Rectal smooth muscle tissue (tissue), 1 donor: ENCODE data around the gene ADCK1.
"Not testable (repeated sequence)": the region's sequence is repeated elsewhere in the genome, so short reads cannot be mapped to it uniquely, and the experiment has no call there.

Experiments used
- H3K27ac ChIP-seq: one replicate; pipeline ENCODE4 v1.7.0; 2013; ENCODE audit warnings: low read depth, low read length, inconsistent platforms
- H3K27me3 ChIP-seq: one replicate; pipeline ENCODE4 v1.7.0; 2013; ENCODE audit warnings: low read length; ENCODE audit not compliant: control insufficient read depth, insufficient read depth
- H3K36me3 ChIP-seq: one replicate; pipeline ENCODE4 v1.7.0; 2013; ENCODE audit warnings: low read length; ENCODE audit not compliant: control insufficient read depth, insufficient read depth
- H3K4me1 ChIP-seq: one replicate; pipeline ENCODE4 v1.7.0; 2013; ENCODE audit warnings: low read length; ENCODE audit not compliant: control insufficient read depth, insufficient read depth
- H3K4me3 ChIP-seq: one replicate; pipeline ENCODE4 v1.7.0; 2013; ENCODE audit warnings: low read length
- H3K9ac ChIP-seq: one replicate; pipeline ENCODE4 v1.7.0; 2013; ENCODE audit warnings: low read length

The ADCK1 gene

GRCh38 chr14:77799863-77800730, at the start of gene ADCK1:
TSS of gene ADCK1 (plus strand) at chr14:77800109. CDS start at chr14:77818979, 18,870 bp downstream.
- Histone ChIP-seq H3K4me3 (peak within 1 kb of the TSS; percentile 91), H3K9ac (peak within 1 kb of the TSS; percentile 59), H3K4me1 (no peaks in the 10 kb centered on the region), H3K27me3 (no peaks in the 10 kb centered on the region), H3K36me3 (no peaks in the 10 kb centered on the region), H3K27ac (peak within 1 kb of the TSS; percentile 74)

GRCh38 chr14:77752266-77752665, 47.6 kb upstream of the ADCK1 start:
- no peaks in the 10 kb centered on the region for H3K27me3 ChIP-seq
- peaks cover 17% of the 10 kb centered on the region for H3K36me3 ChIP-seq
- H3K9ac ChIP-seq, result no peak overlapping the region
- no peaks in the 10 kb centered on the region for H3K4me1 ChIP-seq
- H3K4me3 ChIP-seq, result no peak overlapping the region
- H3K27ac ChIP-seq, result no peak overlapping the region

- no peak overlapping the region for H3K9ac ChIP-seq
- peaks cover 17% of the 10 kb centered on the region for H3K36me3 ChIP-seq
- no peak overlapping the region for H3K4me3 ChIP-seq
- no peaks in the 10 kb centered on the region for H3K27me3 ChIP-seq
- no peak overlapping the region for H3K27ac ChIP-seq
- no peaks in the 10 kb centered on the region for H3K4me1 ChIP-seq
These were observed 47.0 kb upstream of the ADCK1 start for GRCh38 chr14:77752799-77753516.

- no peaks in the 10 kb centered on the region for H3K27me3 ChIP-seq
- peak within 1 kb of the TSS; percentile 95 for H3K27ac ChIP-seq
- H3K4me1 ChIP-seq, result peaks cover 9% of the 10 kb centered on the region
- H3K36me3 ChIP-seq, result no peaks in the 10 kb centered on the region
- H3K9ac ChIP-seq, result peak within 1 kb of the TSS; percentile 98
- peak within 1 kb of the TSS; percentile 98 for H3K4me3 ChIP-seq
These were observed 39.3 kb upstream of the ADCK1 start, which contains the start of gene SNW1 for GRCh38 chr14:77760381-77761204. TSS of gene SNW1 (minus strand) at chr14:77761156. CDS start at chr14:77761127, 29 bp downstream.

- H3K27me3 ChIP-seq, result no peaks in the 10 kb centered on the region
- no peaks in the 10 kb centered on the region for H3K36me3 ChIP-seq
- H3K4me3 ChIP-seq, result peak overlapping the region; percentile 98
- H3K27ac ChIP-seq, result peak overlapping the region; percentile 95
- H3K9ac ChIP-seq, result no peak overlapping the region
- peaks cover 9% of the 10 kb centered on the region for H3K4me1 ChIP-seq
These were observed 38.5 kb upstream of the ADCK1 start for GRCh38 chr14:77761205-77761931.

GRCh38 chr14:77763316-77763715, 36.6 kb upstream of the ADCK1 start:
- H3K27ac ChIP-seq, result no peak overlapping the region
- no peaks in the 10 kb centered on the region for H3K36me3 ChIP-seq
- H3K9ac ChIP-seq, result no peak overlapping the region
- H3K4me1 ChIP-seq, result peaks cover 9% of the 10 kb centered on the region
- H3K4me3 ChIP-seq, result no peak overlapping the region
- no peaks in the 10 kb centered on the region for H3K27me3 ChIP-seq

- no peaks in the 10 kb centered on the region for H3K36me3 ChIP-seq
- H3K27ac ChIP-seq, result no peak overlapping the region
- no peak overlapping the region for H3K4me3 ChIP-seq
- H3K4me1 ChIP-seq, result peaks cover 9% of the 10 kb centered on the region
- no peaks in the 10 kb centered on the region for H3K27me3 ChIP-seq
- H3K9ac ChIP-seq, result no peak overlapping the region
These were observed 35.9 kb upstream of the ADCK1 start for GRCh38 chr14:77763978-77764377.

GRCh38 chr14:77768442-77769069, 31.4 kb upstream of the ADCK1 start:
- H3K4me1 ChIP-seq, result not testable (repeated sequence)

GRCh38 chr14:77773966-77774365, 25.9 kb upstream of the ADCK1 start:
- H3K9ac ChIP-seq, H3K27me3 ChIP-seq, H3K27ac ChIP-seq, H3K36me3 ChIP-seq, H3K4me3 ChIP-seq, H3K4me1 ChIP-seq: not testable (repeated sequence)

More at GRCh38 chr14:77768442-77769069, 31.4 kb upstream of the ADCK1 start:
- H3K27ac ChIP-seq, H3K9ac ChIP-seq, H3K4me3 ChIP-seq, H3K36me3 ChIP-seq, H3K27me3 ChIP-seq: not testable (repeated sequence)

GRCh38 chr14:77782202-77782601, 17.7 kb upstream of the ADCK1 start:
- Histone ChIP-seq H3K27ac (no peak overlapping the region), H3K9ac (no peak overlapping the region), H3K27me3 (no peaks in the 10 kb centered on the region), H3K36me3 (no peaks in the 10 kb centered on the region), H3K4me1 (no peaks in the 10 kb centered on the region), H3K4me3 (no peak overlapping the region)

- Histone ChIP-seq H3K9ac (no peak overlapping the region), H3K36me3 (no peaks in the 10 kb centered on the region), H3K4me3 (no peak overlapping the region), H3K4me1 (no peaks in the 10 kb centered on the region), H3K27me3 (no peaks in the 10 kb centered on the region), H3K27ac (no peak overlapping the region)
These were observed 13.8 kb upstream of the ADCK1 start for GRCh38 chr14:77786148-77786547.
